GM12892 (cell line): ENCODE data around the gene STRA6.

Experiments
- POLR2AphosphoS5 ChIP-seq: IDR thresholded peaks from 2 replicates; pipeline ENCODE4 v1.6.1; 2011; ENCODE audit warnings: low read depth, low read length, control low read depth
- TAF1 ChIP-seq: IDR thresholded peaks from 2 replicates; pipeline ENCODE4 v1.6.1; 2011; ENCODE audit warnings: low read depth, mild to moderate bottlenecking, control low read depth, low read length, borderline replicate concordance

DNA sequence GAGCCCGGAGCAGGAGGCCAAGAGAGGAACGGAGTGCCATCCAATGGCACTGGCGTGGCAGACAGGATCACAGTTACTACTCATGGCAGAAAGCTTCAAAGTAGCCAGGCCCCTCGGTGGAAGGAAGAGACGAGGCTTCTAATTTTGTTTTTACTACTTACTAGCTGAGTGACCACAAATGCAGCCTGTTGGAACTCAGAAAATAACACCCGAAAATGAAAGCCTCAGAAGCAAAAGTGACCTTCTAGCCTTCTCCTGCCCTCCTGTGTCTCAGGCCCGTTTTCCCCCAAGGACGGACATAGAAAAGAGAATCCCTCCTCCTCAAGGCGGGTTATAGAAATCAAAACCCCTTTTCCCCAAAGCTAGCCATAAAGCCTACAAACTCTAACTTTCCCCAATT, 9.9 kb upstream of the STRA6 start:
- TF ChIP-seq TAF1 (no peak), POLR2AphosphoS5 (no peak)
